ENCODE measurements around the gene KRTAP5-3. TPM values are rescaled to one million over a fixed set of nuclear protein-coding genes. Genes with fewer than 3 reads are reported as not detected.
A peak's percentile ranks its signal among the peaks of the same experiment; 100 is the strongest.
"Not testable (repeated sequence)": the region's sequence is repeated elsewhere in the genome, so short reads cannot be mapped to it uniquely, and the experiment has no call there.

The KRTAP5-3 gene
- total and polyA plus RNA-seq, 2 of the 13 experiments (the other 11 are each of a cell fraction or from before 2014, with no cell fraction given): not detected

DNA sequence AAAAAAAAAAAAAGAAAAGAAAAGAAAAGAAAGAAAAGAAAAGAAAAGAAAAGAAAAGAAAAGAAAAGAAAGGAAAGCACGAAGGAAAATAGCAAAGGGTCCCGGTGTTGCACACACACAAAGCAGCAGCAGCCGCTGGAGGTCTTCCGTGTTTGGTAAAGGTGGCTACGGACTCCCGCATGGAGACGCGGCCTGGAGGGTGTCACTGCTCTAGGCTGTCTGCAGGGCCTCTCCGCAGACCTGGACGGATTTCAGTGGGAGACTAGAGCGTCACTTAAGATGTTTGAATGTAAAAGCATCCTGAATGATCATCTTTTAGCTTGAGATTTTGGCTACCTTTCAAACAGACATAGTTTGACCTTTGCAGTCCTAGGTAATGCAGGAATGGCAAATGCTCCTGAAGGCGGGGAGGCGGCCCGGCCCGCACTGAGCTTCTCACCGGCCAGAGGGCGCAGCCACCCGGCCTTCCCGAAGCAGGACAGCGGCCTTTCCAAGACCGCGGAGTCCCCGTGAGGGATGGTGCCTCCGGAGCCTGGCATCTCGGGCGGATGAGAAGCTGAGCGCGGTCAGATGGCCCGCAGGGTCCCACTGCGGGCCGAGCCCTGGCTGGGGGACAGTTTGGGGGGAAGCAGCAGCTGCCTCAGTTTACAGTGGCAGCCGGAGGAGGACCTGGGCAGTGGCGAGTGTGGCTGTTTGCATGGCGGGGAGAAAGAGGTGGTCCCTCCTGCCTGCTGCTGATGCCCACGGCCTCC lies 39.8 kb upstream of the KRTAP5-3 start:
- FAIRE-seq (no peak), ATAC-seq (no peak), DNase-seq (ENCODE audit: low spot score) (no peak)
- ChIA-PET POLR2A (no interaction called here), CTCF (ENCODE audit: low intra/inter-chr PET ratio, low total read pairs) (no interaction called here)
- Histone ChIP-seq H3K9ac (ENCODE audit: insufficient read depth, low read depth, low read length) (no peak overlapping the region), H3K27me3 (ENCODE audit: control insufficient read depth in 1 of 2, insufficient read depth in 2 of 2, low read length in 2 of 2) (peaks cover 4 to 33% of the 10 kb centered on the region in 2 experiments), H4K20me1 (ENCODE audit: insufficient read depth, low read length) (no peaks in the 10 kb centered on the region), H2AFZ (ENCODE audit: low read length) (no peak overlapping the region), H3K79me2 (ENCODE audit: insufficient read depth, low read length) (no peaks in the 10 kb centered on the region), H3K27ac (ENCODE audit: extremely low read length, insufficient read depth, low read length) (no peak overlapping the region), H3K9me3 (ENCODE audit: low read length) (no peaks in the 10 kb centered on the region), H3K36me3 (replicated peaks in 1 of 2; ENCODE audit: control insufficient read depth in 1 of 2, insufficient read depth in 2 of 2, low read length in 2 of 2) (no peaks in the 10 kb centered on the region), H3K4me2 (ENCODE audit: low read depth, low read length) (no peak overlapping the region), H3K4me3 (replicated peaks in 1 of 3; ENCODE audit: insufficient read depth in 1 of 3, low read depth in 2 of 3, low read length in 3 of 3) (no peak overlapping the region), H3K4me1 (ENCODE audit: insufficient read depth, low read length) (peaks cover 39% of the 10 kb centered on the region)
- 82% methylated on average over 23 of the region's 35 CpGs for WGBS (ENCODE audit: low lambda C conversion rate)
- TF ChIP-seq MAF1 (CRISPR knock-in tag; IDR thresholded peaks at IDR 0.05; ENCODE audit: borderline replicate concordance) (no peak), KLF9 (CRISPR knock-in tag; IDR thresholded peaks at IDR 0.05; ENCODE audit: low read depth) (no peak), FOXK1 (CRISPR knock-in tag; IDR thresholded peaks at IDR 0.05; ENCODE audit: borderline replicate concordance, low read depth) (no peak), ZNF614 (CRISPR knock-in tag; IDR thresholded peaks at IDR 0.05; ENCODE audit: borderline replicate concordance) (peak; percentile 71; the same call in 1 of the 2 replicates), NFIC (IDR thresholded peaks at IDR 0.05; ENCODE audit: low read length) (no peak), ERF (CRISPR knock-in tag; IDR thresholded peaks at IDR 0.05) (no peak), GABPB1 (CRISPR knock-in tag; IDR thresholded peaks at IDR 0.05) (no peak)
- TF ChIP-seq, protein P1, sequence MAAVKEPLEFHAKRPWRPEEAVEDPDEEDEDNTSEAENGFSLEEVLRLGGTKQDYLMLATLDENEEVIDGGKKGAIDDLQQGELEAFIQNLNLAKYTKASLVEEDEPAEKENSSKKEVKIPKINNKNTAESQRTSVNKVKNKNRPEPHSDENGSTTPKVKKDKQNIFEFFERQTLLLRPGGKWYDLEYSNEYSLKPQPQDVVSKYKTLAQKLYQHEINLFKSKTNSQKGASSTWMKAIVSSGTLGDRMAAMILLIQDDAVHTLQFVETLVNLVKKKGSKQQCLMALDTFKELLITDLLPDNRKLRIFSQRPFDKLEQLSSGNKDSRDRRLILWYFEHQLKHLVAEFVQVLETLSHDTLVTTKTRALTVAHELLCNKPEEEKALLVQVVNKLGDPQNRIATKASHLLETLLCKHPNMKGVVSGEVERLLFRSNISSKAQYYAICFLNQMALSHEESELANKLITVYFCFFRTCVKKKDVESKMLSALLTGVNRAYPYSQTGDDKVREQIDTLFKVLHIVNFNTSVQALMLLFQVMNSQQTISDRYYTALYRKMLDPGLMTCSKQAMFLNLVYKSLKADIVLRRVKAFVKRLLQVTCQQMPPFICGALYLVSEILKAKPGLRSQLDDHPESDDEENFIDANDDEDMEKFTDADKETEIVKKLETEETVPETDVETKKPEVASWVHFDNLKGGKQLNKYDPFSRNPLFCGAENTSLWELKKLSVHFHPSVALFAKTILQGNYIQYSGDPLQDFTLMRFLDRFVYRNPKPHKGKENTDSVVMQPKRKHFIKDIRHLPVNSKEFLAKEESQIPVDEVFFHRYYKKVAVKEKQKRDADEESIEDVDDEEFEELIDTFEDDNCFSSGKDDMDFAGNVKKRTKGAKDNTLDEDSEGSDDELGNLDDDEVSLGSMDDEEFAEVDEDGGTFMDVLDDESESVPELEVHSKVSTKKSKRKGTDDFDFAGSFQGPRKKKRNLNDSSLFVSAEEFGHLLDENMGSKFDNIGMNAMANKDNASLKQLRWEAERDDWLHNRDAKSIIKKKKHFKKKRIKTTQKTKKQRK (IDR thresholded peaks at IDR 0.05; ENCODE audit: low read length): no peak
- in situ Hi-C loops (cut with HindIII; ENCODE audit: extremely low pct_ligation_motif_present, low pct_unique_long_range_greater_than_20kb): no loop called here
- intact Hi-C loops (cut with micrococcal nuclease; ENCODE audit: unreplicated experiment): no loop called here
- no TSS peak for BruUV-seq (replicated peaks)

DNA sequence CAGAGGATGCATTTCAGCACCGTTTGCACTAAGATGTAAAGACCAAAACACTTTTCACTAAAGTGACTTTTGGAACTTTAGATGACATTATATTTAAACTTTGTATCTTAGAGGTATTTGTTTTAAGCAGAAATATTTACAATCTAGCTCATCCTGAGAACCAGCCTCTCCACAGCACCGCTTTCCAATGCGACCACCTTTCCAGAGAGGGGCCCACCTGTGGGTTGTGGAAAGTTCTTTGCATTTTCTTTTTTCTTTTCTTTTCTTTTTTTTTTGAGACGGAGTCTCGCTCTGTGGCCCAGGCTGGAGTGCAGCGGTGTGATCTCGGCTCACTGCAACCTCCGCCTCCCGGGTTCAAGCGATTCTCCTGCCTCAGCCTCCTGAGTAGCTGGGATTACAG lies 38.3 kb upstream of the KRTAP5-3 start:
- in situ Hi-C loops (cut with HindIII; ENCODE audit: extremely low pct_ligation_motif_present, low pct_unique_long_range_greater_than_20kb): not testable (repeated sequence)

More for the DNA sequence above, 38.3 kb upstream of the KRTAP5-3 start:
- H3K4me3 ChIP-seq (replicated peaks in 1 of 3; ENCODE audit: insufficient read depth in 1 of 3, low read depth in 2 of 3, low read length in 3 of 3); FAIRE-seq; H3K27ac ChIP-seq (ENCODE audit: extremely low read length, insufficient read depth, low read length); BruUV-seq (replicated peaks); ATAC-seq; H3K79me2 ChIP-seq (ENCODE audit: insufficient read depth, low read length); CTCF ChIA-PET (ENCODE audit: low intra/inter-chr PET ratio, low total read pairs); H3K36me3 ChIP-seq (replicated peaks in 1 of 2; ENCODE audit: control insufficient read depth in 1 of 2, insufficient read depth in 2 of 2, low read length in 2 of 2); H2AFZ ChIP-seq (ENCODE audit: low read length); POLR2A ChIA-PET; H3K4me2 ChIP-seq (ENCODE audit: low read depth, low read length); DNase-seq (ENCODE audit: low spot score); H4K20me1 ChIP-seq (ENCODE audit: insufficient read depth, low read length); H3K9me3 ChIP-seq (ENCODE audit: low read length); intact Hi-C loops (cut with micrococcal nuclease; ENCODE audit: unreplicated experiment); H3K9ac ChIP-seq (ENCODE audit: insufficient read depth, low read depth, low read length): not testable (repeated sequence)
- Histone ChIP-seq H3K4me1 (ENCODE audit: insufficient read depth, low read length) (peaks cover 27% of the 10 kb centered on the region), H3K27me3 (ENCODE audit: control insufficient read depth in 1 of 2, insufficient read depth in 2 of 2, low read length in 2 of 2) (peaks cover 5 to 42% of the 10 kb centered on the region in 2 experiments)
- 49% methylated on average over 10 of the region's 10 CpGs for WGBS (ENCODE audit: low lambda C conversion rate)
